Anterior cingulate cortex (tissue), 58 donors: Measurements from ENCODE around the gene WWC2.

ENCODE experiments used
- DNase-seq, 58 donors: peaks; one replicate each; lab custom pipeline; 2025; lab: John Stamatoyannopoulos, UW

WWC2 gene

GRCh38 chr4:183285886-183286285 lies 186.8 kb downstream of the WWC2 start:
- DNase-seq = no peak

DNA sequence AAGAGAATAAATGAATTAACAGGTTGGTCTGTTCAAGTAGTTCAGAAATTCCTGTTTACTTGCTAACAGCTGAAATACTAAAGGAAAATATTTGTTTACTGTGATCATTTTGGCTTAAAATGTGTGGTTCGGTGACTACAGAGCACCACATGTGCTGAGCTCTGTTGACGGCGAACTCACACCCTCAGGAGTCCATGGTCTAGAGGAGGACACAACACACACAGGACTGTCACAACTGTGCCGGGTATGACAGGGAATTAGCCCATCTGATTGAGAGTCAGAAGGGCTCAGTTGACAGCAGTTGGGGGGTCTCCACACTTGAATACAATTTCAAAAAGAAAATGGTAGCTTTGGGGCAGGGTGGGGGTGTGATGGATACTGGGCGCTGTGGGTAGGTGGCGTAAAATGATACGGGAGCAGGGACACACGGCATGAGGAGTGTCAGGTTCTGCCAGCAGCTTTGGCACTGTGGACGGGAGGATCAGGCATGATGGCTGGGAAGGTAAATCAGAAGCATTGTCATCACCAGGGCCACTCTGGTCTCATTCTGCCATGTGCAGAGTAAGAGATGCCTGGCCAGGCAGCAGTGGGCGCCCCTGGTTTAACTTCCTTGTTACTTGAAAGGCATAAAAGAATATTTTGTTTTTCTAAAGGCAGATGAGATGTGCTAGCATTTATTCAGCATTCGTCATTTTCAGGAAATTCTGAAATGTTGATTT lies 187.7 kb downstream of the WWC2 start:
- DNase-seq = no peak

DNA sequence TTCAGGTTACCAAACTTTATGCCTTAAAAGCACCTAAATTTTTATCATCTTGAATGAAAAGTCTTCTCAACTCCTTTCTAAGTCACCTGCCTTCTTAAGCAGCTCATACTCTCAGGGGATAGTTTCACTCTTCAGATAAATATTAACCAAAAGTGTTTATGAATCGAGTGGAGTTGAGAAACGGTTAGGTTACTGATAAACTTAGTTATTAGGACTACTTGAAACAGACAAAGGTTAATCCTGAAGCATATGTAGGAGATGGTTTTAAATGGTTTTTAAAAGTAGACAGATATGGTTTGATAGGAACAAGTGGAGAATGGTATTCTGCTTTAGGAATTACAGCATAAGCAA lies 188.2 kb downstream of the WWC2 start:
- no peak for DNase-seq

DNA sequence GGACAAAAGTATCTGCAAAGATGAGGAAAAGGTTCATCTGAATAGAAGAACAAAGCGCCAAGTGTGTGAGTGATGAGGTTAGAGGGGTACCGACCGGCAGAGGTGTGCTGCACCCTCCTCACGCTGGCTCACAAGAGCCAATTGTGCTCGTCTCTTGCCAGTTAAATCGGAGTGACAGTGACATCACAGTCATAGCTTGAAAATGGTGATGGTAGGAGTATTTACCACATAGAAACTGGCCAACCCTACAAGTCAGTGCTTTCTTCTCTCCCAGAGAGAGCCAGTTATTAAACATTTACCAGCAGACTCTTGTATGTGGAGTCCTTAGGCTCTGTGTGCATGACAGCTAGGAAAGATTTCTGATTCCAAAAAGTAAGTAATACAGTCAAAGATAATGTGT lies 188.6 kb downstream of the WWC2 start:
- no peak for DNase-seq

DNA sequence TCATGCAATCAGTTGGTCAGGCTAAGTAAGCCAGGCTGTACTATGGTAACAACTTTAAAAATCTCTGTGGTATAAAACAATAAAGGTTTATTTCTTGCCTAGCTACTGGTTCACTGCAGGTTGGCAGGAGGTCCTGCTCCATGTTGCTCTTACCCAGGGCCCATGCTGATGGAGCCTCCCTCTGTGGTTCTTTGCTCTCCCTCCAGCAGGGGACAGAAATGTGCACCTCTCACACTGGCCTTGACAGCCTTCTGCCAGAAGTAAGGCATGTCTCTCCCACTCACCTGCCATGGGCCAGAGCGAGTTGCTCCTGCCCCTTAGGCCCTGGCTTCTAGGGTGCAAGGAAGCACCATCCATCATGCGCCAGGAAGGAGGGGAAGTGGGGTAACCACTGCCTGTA lies 189.9 kb downstream of the WWC2 start:
- no peak for DNase-seq

DNA sequence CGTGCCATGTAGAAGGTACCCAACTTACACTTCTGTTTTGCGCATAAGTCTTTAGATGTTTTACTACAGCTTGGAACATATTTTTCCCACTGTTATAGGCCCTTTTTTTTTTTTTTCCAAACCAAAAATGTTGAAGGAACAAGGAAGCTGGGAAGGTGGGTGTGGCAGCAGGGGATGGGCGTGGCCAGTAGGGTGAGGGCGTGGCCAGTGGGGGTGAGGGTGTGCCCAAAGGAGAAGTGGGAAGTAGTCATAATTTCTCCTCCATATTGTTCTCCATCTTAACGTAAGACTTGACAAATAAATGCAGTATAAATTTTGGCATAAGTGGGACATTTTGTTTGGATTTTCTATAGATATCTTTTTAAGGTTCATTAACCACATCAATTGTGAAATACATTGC lies 190.6 kb downstream of the WWC2 start:
- no peak for DNase-seq

GRCh38 chr4:183291070-183291469 lies 192.0 kb downstream of the WWC2 start:
- no peak for DNase-seq

DNA sequence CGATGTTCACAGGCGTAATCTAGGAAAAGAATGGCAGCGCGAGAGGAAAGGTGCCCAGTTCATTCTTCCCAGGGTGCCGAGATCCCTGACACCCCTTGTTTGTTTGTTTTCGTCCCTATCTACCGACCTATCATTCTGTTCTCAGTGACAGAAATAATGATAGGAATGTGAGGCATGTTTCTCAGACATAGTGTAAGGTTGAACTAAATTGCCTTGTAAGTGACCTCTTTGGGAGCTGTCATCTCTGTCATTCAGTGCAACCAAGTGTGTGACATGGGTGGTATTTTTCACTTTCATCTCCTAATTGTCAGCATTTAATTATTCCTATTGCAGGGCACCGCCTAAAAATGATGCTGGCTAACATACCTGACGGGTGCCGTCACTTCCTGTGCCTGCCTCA lies 196.7 kb downstream of the WWC2 start:
- DNase-seq = no peak

GRCh38 chr4:183297675-183298074 lies 198.6 kb downstream of the WWC2 start:
- no peak for DNase-seq

- DNase-seq = no peak
Observed at GRCh38 chr4:183299464-183299863, 200.4 kb downstream of the WWC2 start.

- DNase-seq = no peak
Observed at GRCh38 chr4:183300070-183300469, 201.0 kb downstream of the WWC2 start.

DNA sequence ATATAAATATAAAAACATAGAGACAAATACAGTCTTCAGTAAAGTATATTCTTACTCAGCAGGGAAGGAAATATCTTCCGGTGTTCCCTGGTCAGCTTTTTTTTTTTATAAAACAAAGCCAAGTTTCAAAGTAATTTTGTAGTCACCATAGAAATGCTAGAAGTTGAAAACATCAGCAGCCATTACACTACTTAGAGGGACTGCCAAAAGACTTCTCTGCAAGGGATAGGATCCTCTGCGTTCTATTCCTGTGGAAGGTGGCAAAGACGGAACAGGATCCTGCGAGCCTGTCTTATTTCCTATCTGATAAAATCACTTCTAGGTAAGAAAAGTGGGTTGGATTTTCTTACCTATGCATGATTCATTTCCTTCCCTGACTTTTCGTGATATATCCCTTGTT lies 201.6 kb downstream of the WWC2 start:
- DNase-seq = no peak

DNA sequence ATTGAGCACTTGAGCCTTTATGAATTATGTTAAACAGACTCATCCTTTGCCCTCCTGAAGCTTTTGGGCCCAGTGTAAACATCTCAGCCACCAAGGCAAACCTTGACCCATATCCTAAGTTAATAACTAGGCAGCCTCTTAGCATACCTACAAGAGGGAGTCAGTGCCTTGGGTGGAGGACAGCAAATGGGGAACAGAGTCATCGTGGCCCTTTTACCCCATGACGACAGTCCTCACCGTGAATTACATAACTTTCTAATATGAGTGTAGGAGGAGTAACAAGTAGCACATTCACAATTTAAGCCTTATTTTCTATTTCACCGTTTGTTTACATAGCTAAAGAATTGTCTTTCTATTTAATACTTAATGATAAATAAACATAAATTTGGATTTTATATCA lies 204.2 kb downstream of the WWC2 start:
- no peak for DNase-seq

DNA sequence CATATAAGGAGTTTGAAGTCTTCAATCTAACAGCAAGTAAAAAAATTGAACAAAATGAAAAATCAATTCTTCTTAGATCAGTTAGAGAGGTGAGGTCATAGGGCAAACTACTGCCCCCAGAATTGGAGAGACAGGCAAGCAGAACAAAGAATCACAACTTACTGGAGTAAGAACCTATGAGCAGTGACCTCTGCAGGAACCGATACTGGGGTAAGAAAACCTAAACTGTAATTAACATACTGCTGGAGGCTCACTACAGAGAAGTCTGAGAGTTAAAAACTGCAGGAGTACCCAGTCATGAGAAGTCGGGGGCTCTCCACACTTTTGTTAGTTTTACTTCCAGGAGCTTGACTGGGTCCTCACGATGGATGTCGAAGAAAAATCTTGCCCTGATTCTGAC lies 205.0 kb downstream of the WWC2 start:
- DNase-seq = no peak

- DNase-seq = no peak
Observed at GRCh38 chr4:183304538-183304937, 205.5 kb downstream of the WWC2 start.

GRCh38 chr4:183306811-183307210 lies 207.8 kb downstream of the WWC2 start:
- DNase-seq = no peak

DNA sequence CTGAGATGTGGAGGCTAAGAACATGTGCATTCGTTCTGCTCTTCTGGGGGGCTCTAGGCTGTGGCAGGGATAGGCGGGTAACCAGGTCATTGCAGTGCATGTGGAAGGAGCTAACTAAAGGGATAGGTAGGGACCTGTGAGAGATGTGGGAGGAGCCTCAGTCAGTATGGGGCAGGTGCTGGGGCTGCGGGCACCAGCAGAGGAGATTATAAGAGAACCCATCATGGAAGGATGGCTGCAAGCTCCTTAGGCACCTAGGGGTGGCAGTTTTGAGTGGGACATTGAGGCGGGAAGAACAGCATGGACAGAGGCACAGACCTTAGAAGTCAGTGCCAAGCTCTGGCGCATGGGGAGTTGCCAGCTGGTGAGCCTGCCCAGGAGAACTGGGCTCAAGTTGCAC lies 213.8 kb downstream of the WWC2 start:
- no peak for DNase-seq

DNA sequence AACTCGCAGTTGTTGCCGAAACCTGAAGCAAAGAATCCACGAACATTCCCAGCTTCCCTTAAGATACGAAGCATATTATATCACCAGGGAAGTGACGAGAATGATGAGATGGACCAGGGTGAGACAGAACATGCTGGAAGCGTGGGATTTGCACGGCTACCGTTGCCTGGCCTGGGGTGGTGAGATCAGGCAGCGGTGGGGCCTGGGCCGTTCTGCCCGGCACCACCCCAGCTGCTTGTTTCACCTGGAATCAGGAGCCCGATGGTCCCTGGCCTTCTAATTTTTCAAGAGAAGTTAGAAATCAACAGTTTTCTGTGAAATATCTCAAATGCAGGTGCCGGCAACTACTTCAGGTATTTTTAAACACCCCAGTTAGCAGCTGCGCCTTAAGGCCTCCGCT lies 215.3 kb downstream of the WWC2 start:
- DNase-seq = no peak

DNA sequence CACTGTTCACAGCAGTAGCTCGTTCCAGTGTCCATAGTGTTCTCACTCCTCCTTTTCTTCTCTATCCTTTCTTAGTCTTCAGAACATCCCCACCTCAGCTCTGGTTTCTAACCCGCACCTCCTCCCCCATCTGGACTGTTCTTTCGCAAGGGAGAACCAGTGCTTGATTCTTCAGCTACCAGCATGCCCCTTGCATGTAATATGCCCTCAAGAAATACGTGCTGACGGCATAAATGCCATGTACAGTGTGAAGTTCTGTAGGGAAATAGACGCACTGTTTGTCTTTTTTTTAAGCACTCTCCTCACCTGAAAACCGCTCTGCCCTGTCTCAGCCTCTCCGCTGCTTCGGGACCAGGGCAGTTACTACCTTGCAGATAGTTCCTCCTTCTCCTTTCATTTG lies 215.7 kb downstream of the WWC2 start:
- DNase-seq = no peak

GRCh38 chr4:183318656-183319055 lies 219.6 kb downstream of the WWC2 start:
- DNase-seq = no peak

DNA sequence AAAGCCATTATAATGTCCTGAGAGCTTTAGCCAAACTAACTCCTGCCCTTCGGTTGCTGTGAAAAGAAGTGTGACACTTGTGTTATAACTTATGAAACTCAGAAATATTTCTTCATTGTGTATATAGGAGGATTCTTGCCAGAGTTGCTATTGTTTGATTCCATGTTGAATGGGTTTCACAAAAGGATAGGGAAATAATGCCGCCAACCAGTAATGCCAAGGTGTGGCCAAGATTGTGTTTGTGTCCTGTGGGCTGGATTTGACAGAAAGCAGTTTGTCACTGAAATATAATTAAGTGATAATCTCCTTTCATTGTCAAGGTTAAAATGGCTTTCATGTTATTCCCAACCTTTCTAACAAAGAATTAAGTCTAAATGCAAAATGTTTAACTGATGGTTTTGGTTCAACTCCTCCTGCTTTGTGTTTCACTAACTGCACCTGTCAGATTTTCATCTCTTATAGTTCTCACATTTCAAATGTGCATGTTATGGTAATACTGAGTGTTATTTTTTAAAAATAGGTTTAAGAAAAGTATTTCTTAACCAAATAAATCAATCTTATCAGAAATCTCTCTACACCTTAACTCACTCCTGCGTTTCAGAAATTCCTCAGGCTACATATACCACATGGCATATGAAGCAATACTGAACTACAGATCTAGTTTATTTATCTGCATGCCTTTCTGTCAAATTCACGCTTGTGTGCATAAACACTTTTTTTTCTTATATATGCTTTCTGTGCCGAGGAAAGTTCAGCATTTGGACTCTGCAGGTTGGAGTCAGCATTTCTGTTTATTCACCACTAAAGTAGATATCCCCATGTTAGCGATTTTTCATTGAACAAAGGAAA lies 221.4 kb downstream of the WWC2 start, which contains the start of gene CLDN22:
TSS of gene CLDN22 (minus strand) at position 66 of the 849 bp plus-strand sequence. CDS start at position 8, 58 bp downstream.
- no peak for DNase-seq

- no peak for DNase-seq
Observed at GRCh38 chr4:183321079-183321478, 222.0 kb downstream of the WWC2 start.
